Measurements from ENCODE around the gene LGALS3BP. TPM values are rescaled to one million over a fixed set of nuclear protein-coding genes. Genes with fewer than 3 reads are reported as not detected.

Gene LGALS3BP
- total and polyA plus RNA-seq, 2 of the 13 experiments (the other 11 are each of a cell fraction or from before 2014, with no cell fraction given): 137 to 332 TPM

DNA sequence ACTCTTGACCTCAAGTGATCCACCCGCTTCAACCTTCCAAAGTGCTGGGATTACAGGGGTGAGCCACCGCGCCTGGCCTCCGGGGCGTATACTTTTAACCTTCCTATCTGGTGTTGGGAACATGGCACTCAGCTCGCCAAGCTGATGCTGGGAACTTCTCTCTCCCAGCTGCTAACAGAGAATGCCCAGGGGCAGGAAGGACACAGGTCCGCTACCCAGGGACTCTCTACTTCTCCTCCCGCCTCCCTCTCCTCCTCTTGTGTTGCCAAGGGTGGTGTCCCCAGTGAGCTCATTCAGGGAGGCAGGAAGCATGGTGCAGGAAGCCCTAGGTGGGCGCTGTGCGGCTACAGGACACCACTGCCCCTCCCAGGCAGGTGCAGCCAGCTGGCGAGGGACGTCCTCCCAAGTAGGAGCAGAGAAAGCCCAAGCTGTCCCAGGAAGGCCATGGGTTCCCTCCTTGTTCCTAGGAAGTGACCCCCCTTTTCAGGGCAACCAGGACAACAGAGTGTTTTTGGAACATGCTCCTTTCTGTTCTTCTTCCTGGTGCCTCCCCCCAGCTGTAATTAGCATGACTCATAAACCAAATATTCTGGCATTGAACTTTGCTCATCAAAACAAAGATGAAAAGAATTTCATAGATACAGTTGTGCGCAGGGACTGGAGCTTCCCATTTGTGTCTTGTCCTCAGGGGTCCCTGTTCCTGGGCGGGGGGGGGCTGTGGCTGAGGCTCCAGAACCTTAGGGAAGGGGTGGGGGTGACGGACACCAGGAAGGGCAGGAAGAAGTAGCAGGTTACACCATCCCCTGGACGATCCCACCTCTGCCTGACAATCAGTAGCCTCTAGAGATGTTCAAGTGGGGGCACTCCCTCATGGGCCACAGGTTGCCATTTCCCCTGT lies 46.9 kb upstream of the LGALS3BP start (continued):
- TF ChIP-seq, protein P1, sequence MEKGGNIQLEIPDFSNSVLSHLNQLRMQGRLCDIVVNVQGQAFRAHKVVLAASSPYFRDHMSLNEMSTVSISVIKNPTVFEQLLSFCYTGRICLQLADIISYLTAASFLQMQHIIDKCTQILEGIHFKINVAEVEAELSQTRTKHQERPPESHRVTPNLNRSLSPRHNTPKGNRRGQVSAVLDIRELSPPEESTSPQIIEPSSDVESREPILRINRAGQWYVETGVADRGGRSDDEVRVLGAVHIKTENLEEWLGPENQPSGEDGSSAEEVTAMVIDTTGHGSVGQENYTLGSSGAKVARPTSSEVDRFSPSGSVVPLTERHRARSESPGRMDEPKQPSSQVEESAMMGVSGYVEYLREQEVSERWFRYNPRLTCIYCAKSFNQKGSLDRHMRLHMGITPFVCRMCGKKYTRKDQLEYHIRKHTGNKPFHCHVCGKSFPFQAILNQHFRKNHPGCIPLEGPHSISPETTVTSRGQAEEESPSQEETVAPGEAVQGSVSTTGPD (CRISPR knock-in tag; IDR thresholded peaks at IDR 0.05): peak; percentile 57; the same call in 1 of the 2 replicates
- TF ChIP-seq MEIS1 (CRISPR knock-in tag; IDR thresholded peaks at IDR 0.05; ENCODE audit: borderline replicate concordance) (0 out of 2 replicates have a peak, but pooled peaks have one; percentile 28), ZSCAN31 (CRISPR knock-in tag; IDR thresholded peaks at IDR 0.05; ENCODE audit: low read depth) (peak; percentile 59; the same call in 1 of the 2 replicates), ZNF430 (CRISPR knock-in tag; IDR thresholded peaks at IDR 0.05) (peak; percentile 50; the same call in 1 of the 2 replicates), NKX3-1 (CRISPR knock-in tag; IDR thresholded peaks at IDR 0.05) (peak; percentile 13; the same call in 1 of the 2 replicates), RFX3 (CRISPR knock-in tag; IDR thresholded peaks at IDR 0.05) (peak; percentile 28; the same call in 1 of the 2 replicates), KAT8 (CRISPR knock-in tag; IDR thresholded peaks at IDR 0.05) (0 out of 2 replicates have a peak, but pooled peaks have one; percentile 46), KDM6A (CRISPR knock-in tag; IDR thresholded peaks at IDR 0.05; ENCODE audit: low read depth) (peak; percentile 83), LCORL (IDR thresholded peaks at IDR 0.05) (peak; percentile 93), LCORL (CRISPR knock-in tag; IDR thresholded peaks at IDR 0.05) (peak; percentile 100), MLLT10 (CRISPR knock-in tag; IDR thresholded peaks at IDR 0.05) (no peak), ZNF569 (CRISPR knock-in tag; IDR thresholded peaks at IDR 0.05; ENCODE audit: borderline replicate concordance) (peak; percentile 24; the same call in 1 of the 2 replicates), FOXP1 (IDR thresholded peaks at IDR 0.05) (0 out of 2 replicates have a peak, but pooled peaks have one; percentile 43), FOXP1 (CRISPR knock-in tag; IDR thresholded peaks at IDR 0.05) (peak; percentile 89), ZNF501 (CRISPR knock-in tag; IDR thresholded peaks at IDR 0.05) (peak; percentile 88), POLR2A (IDR thresholded peaks at IDR 0.05; ENCODE audit: insufficient read depth in 1 of 2, low read depth in 2 of 2, low read length in 2 of 2) (peak; percentile 75 to 76), NFE2L2 (IDR thresholded peaks at IDR 0.05; ENCODE audit: low read length) (peak; percentile 9; the same call in 1 of the 2 replicates), EEA1 (CRISPR knock-in tag; IDR thresholded peaks at IDR 0.05; ENCODE audit: borderline replicate concordance) (no peak), NCOA5 (CRISPR knock-in tag; IDR thresholded peaks at IDR 0.05) (no peak), REL (CRISPR knock-in tag; conservative IDR thresholded peaks at IDR 0.05) (no peak), ZBTB7B (CRISPR knock-in tag; IDR thresholded peaks at IDR 0.05) (peak; percentile 92), MEF2D (CRISPR knock-in tag; IDR thresholded peaks at IDR 0.05) (peak; percentile 21; the same call in 1 of the 2 replicates)
- TF ChIP-seq, protein P2, sequence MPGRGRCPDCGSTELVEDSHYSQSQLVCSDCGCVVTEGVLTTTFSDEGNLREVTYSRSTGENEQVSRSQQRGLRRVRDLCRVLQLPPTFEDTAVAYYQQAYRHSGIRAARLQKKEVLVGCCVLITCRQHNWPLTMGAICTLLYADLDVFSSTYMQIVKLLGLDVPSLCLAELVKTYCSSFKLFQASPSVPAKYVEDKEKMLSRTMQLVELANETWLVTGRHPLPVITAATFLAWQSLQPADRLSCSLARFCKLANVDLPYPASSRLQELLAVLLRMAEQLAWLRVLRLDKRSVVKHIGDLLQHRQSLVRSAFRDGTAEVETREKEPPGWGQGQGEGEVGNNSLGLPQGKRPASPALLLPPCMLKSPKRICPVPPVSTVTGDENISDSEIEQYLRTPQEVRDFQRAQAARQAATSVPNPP (CRISPR knock-in tag; IDR thresholded peaks at IDR 0.05): no peak
- TF ChIP-seq, protein P3, sequence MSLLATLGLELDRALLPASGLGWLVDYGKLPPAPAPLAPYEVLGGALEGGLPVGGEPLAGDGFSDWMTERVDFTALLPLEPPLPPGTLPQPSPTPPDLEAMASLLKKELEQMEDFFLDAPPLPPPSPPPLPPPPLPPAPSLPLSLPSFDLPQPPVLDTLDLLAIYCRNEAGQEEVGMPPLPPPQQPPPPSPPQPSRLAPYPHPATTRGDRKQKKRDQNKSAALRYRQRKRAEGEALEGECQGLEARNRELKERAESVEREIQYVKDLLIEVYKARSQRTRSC (CRISPR knock-in tag; IDR thresholded peaks at IDR 0.05; ENCODE audit: low read depth): no peak
- TF ChIP-seq, protein P4, sequence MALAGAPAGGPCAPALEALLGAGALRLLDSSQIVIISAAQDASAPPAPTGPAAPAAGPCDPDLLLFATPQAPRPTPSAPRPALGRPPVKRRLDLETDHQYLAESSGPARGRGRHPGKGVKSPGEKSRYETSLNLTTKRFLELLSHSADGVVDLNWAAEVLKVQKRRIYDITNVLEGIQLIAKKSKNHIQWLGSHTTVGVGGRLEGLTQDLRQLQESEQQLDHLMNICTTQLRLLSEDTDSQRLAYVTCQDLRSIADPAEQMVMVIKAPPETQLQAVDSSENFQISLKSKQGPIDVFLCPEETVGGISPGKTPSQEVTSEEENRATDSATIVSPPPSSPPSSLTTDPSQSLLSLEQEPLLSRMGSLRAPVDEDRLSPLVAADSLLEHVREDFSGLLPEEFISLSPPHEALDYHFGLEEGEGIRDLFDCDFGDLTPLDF (CRISPR knock-in tag; IDR thresholded peaks at IDR 0.05): no peak
- TF ChIP-seq, protein P5, sequence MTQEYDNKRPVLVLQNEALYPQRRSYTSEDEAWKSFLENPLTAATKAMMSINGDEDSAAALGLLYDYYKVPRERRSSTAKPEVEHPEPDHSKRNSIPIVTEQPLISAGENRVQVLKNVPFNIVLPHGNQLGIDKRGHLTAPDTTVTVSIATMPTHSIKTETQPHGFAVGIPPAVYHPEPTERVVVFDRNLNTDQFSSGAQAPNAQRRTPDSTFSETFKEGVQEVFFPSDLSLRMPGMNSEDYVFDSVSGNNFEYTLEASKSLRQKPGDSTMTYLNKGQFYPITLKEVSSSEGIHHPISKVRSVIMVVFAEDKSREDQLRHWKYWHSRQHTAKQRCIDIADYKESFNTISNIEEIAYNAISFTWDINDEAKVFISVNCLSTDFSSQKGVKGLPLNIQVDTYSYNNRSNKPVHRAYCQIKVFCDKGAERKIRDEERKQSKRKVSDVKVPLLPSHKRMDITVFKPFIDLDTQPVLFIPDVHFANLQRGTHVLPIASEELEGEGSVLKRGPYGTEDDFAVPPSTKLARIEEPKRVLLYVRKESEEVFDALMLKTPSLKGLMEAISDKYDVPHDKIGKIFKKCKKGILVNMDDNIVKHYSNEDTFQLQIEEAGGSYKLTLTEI (CRISPR knock-in tag; conservative IDR thresholded peaks at IDR 0.05): no peak

Measured in HepG2 (cell line).